ENCODE measurements around the gene AOX1.

DNA sequence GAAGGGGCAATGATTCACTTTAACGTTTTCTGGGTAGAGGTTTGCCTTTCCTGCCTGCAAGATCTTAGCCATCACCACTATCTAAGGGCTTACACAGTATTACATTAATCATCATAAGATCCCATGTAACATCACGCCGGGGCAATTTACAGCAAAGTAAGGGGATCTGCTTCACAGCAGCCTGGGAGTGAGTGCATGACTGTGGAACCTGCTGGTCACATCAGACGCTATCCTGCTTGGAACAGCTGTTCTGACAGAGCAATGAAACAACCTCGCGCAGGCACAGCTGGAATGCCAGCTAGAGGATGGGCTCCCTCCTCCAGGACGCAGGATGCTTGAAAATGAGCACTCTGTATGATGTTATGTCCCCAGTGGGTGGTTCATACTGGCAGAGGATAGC lies 89.0 kb downstream of the AOX1 start:
- TF ChIP-seq, protein P1, sequence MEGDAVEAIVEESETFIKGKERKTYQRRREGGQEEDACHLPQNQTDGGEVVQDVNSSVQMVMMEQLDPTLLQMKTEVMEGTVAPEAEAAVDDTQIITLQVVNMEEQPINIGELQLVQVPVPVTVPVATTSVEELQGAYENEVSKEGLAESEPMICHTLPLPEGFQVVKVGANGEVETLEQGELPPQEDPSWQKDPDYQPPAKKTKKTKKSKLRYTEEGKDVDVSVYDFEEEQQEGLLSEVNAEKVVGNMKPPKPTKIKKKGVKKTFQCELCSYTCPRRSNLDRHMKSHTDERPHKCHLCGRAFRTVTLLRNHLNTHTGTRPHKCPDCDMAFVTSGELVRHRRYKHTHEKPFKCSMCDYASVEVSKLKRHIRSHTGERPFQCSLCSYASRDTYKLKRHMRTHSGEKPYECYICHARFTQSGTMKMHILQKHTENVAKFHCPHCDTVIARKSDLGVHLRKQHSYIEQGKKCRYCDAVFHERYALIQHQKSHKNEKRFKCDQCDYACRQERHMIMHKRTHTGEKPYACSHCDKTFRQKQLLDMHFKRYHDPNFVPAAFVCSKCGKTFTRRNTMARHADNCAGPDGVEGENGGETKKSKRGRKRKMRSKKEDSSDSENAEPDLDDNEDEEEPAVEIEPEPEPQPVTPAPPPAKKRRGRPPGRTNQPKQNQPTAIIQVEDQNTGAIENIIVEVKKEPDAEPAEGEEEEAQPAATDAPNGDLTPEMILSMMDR (IDR thresholded peaks at IDR 0.05): no peak
- TF ChIP-seq TCF7L2 (IDR thresholded peaks at IDR 0.05; ENCODE audit: low read depth, low read length): no peak
- TF ChIP-seq SIN3A (IDR thresholded peaks at IDR 0.05; ENCODE audit: borderline replicate concordance, insufficient read depth, low read depth, low read length): no peak
- TF ChIP-seq POLR2AphosphoS5 (IDR thresholded peaks at IDR 0.05; ENCODE audit: low read depth, low read length): no peak
- TF ChIP-seq, protein P2, sequence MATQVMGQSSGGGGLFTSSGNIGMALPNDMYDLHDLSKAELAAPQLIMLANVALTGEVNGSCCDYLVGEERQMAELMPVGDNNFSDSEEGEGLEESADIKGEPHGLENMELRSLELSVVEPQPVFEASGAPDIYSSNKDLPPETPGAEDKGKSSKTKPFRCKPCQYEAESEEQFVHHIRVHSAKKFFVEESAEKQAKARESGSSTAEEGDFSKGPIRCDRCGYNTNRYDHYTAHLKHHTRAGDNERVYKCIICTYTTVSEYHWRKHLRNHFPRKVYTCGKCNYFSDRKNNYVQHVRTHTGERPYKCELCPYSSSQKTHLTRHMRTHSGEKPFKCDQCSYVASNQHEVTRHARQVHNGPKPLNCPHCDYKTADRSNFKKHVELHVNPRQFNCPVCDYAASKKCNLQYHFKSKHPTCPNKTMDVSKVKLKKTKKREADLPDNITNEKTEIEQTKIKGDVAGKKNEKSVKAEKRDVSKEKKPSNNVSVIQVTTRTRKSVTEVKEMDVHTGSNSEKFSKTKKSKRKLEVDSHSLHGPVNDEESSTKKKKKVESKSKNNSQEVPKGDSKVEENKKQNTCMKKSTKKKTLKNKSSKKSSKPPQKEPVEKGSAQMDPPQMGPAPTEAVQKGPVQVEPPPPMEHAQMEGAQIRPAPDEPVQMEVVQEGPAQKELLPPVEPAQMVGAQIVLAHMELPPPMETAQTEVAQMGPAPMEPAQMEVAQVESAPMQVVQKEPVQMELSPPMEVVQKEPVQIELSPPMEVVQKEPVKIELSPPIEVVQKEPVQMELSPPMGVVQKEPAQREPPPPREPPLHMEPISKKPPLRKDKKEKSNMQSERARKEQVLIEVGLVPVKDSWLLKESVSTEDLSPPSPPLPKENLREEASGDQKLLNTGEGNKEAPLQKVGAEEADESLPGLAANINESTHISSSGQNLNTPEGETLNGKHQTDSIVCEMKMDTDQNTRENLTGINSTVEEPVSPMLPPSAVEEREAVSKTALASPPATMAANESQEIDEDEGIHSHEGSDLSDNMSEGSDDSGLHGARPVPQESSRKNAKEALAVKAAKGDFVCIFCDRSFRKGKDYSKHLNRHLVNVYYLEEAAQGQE (IDR thresholded peaks at IDR 0.05; ENCODE audit: insufficient read depth in 1 of 2, low read depth in 2 of 2, low read length in 1 of 2): no peak

Data from Panc1 (cell line).